HepG2 (cell line): ENCODE results near the gene STK32C. TPM values are rescaled to one million over a fixed set of nuclear protein-coding genes. Genes with fewer than 3 reads are reported as not detected.

ENCODE experiments used
- ATAC-seq: fragments of 200-7000 bp; cut with Tn5 transposase; 3 replicates; pipeline ENCODE4 v1.9.1; 2020; ENCODE audit warnings: mild to moderate bottlenecking, moderate library complexity
- BruUV-seq: library from RNA; stranded (reverse); fragments of 400-500 nt; replicated peaks from 2 replicates; lab custom pipeline; 2021; lab: Mats Ljungman, UMichigan
- CTCF ChIA-PET: fragments of 300-600 bp; formaldehyde crosslinking; extraction: SDS; loops from one replicate; lab custom pipeline; 2021; ENCODE audit warnings: low total read pairs, inconsistent platforms, low intra/inter-chr PET ratio; lab: Yijun Ruan, JAX
- POLR2A ChIA-PET: fragments of 350-600 bp; sonication (Branson Sonifier 250); formaldehyde crosslinking; loops from one replicate; lab custom pipeline; 2020; ENCODE audit warnings: antibody characterized with exemption, inconsistent platforms; lab: Yijun Ruan, JAX
- DNase-seq: peaks from one replicate; pipeline ENCODE4 v3.0.0-alpha.2; 2015; ENCODE audit warnings: low spot score
- FAIRE-seq: peaks from 3 replicates; lab custom pipeline; 2011; peaks lifted over from hg19 to GRCh38; lab: Jason Lieb, UNC
- H2AFZ ChIP-seq: one replicate; pipeline ENCODE4 v1.6.1; 2011; ENCODE audit warnings: low read length, inconsistent platforms
- H3K27ac ChIP-seq: fragments of 300-600 bp; 3 replicates; pipeline ENCODE4 v1.8.0; 2011; ENCODE audit warnings: mixed run types, mild to moderate bottlenecking, mixed read lengths, low read length, inconsistent platforms; ENCODE audit not compliant: insufficient read depth; ENCODE audit errors: extremely low read length
- H3K27me3 ChIP-seq, 2 experiments: fragments of 200-600 bp in 1 of 2; 2 replicates in 1 of 2; 3 replicates in 1 of 2; pipeline versions ENCODE4 v1.6.0 to v1.8.0; 2011; ENCODE audit warnings: low read length in 2 of 2, mild to moderate bottlenecking in 2 of 2, moderate library complexity in 2 of 2, inconsistent platforms in 1 of 2; ENCODE audit not compliant: insufficient read depth in 2 of 2, control insufficient read depth in 1 of 2
- H3K36me3 ChIP-seq, 2 experiments: fragments of 200-600 bp in 1 of 2; replicated peaks in 1 of 2; 2 replicates in 1 of 2; 3 replicates in 1 of 2; pipeline versions ENCODE4 v1.5.1 to v1.8.0; 2011; ENCODE audit warnings: low read length in 2 of 2, inconsistent platforms in 1 of 2; ENCODE audit not compliant: insufficient read depth in 2 of 2, control insufficient read depth in 1 of 2
- H3K4me1 ChIP-seq: 2 replicates; pipeline ENCODE4 v1.5.1; 2012; ENCODE audit warnings: low read length, inconsistent platforms; ENCODE audit not compliant: insufficient read depth
- H3K4me2 ChIP-seq: 2 replicates; pipeline ENCODE4 v1.6.0; 2011; ENCODE audit warnings: low read depth, low read length, inconsistent platforms
- H3K4me3 ChIP-seq, 3 experiments: fragments of 200-600 bp in 1 of 3; sonication (generic), shearing (Covaris generic) in 1 of 3; replicated peaks in 1 of 3; 2 replicates each; pipeline ENCODE4 v1.5.1; 2011 to 2016; ENCODE audit warnings: low read length in 3 of 3, inconsistent platforms in 2 of 3, low read depth in 2 of 3, mild to moderate bottlenecking in 2 of 3, control low read depth in 1 of 3, mixed read lengths in 1 of 3; ENCODE audit not compliant: insufficient read depth in 1 of 3
- H3K79me2 ChIP-seq: one replicate; pipeline ENCODE4 v1.6.1; 2011; ENCODE audit warnings: low read length, inconsistent platforms; ENCODE audit not compliant: insufficient read depth
- H3K9ac ChIP-seq: 2 replicates; pipeline ENCODE4 v1.6.0; 2011; ENCODE audit warnings: mild to moderate bottlenecking, low read depth, low read length, inconsistent platforms; ENCODE audit not compliant: insufficient read depth
- H3K9me3 ChIP-seq: 2 replicates; pipeline ENCODE4 v1.5.1; 2012; ENCODE audit warnings: mild to moderate bottlenecking, low read length
- H4K20me1 ChIP-seq: 2 replicates; pipeline ENCODE4 v1.6.0; 2011; ENCODE audit warnings: inconsistent platforms, mild to moderate bottlenecking, low read length, moderate library complexity; ENCODE audit not compliant: insufficient read depth
- GPN1 ChIP-seq: sonication (generic); formaldehyde crosslinking; IDR thresholded peaks from 2 replicates; pipeline ENCODE4 v1.5.1; 2020; ENCODE audit warnings: missing genetic modification reagents, borderline replicate concordance
- HDAC2 ChIP-seq: sonication (generic); formaldehyde crosslinking; IDR thresholded peaks from 2 replicates; pipeline ENCODE4 v1.4.0; 2020; ENCODE audit warnings: missing genetic modification reagents
- HNF4A ChIP-seq: sonication (generic); formaldehyde crosslinking; IDR thresholded peaks from 2 replicates; pipeline ENCODE4 v1.4.0; 2020; ENCODE audit warnings: missing genetic modification reagents
- KDM3A ChIP-seq: IDR thresholded peaks from 2 replicates; pipeline ENCODE4 v1.6.1; 2018; ENCODE audit warnings: low read depth, missing compliant biosample characterization
- MED13 ChIP-seq: sonication (generic); formaldehyde crosslinking; IDR thresholded peaks from 2 replicates; pipeline ENCODE4 v1.5.0; 2020; ENCODE audit warnings: missing genetic modification reagents
- MEIS1 ChIP-seq: sonication (generic); formaldehyde crosslinking; IDR thresholded peaks from 2 replicates; pipeline ENCODE4 v1.9.0; 2021; ENCODE audit warnings: mild to moderate bottlenecking, missing genetic modification reagents, moderate library complexity, borderline replicate concordance
- RFXANK ChIP-seq: IDR thresholded peaks from 2 replicates; pipeline ENCODE4 v1.6.1; 2016
- RFXAP ChIP-seq: sonication (generic); formaldehyde crosslinking; IDR thresholded peaks from 2 replicates; pipeline ENCODE4 v1.4.0; 2020; ENCODE audit warnings: missing genetic modification reagents, borderline replicate concordance
- SIN3B ChIP-seq: fragments of 150-350 bp; IDR thresholded peaks from 2 replicates; pipeline ENCODE4 v1.6.1; 2014; ENCODE audit warnings: low read length
- TCF12 ChIP-seq, 2 experiments: fragments of 450-650 bp in 1 of 2; sonication (generic) in 1 of 2; formaldehyde crosslinking in 1 of 2; IDR thresholded peaks; 2 replicates each; pipeline versions ENCODE4 v1.6.1 to v1.8.0; 2017 to 2022; ENCODE audit warnings: antibody characterized with exemption in 1 of 2, mild to moderate bottlenecking in 1 of 2, missing genetic modification reagents in 1 of 2, moderate library complexity in 1 of 2
- ZFP36L1 ChIP-seq: sonication (generic); formaldehyde crosslinking; IDR thresholded peaks from 2 replicates; pipeline ENCODE4 v1.8.0; 2022; ENCODE audit warnings: mild to moderate bottlenecking, missing genetic modification reagents, moderate library complexity
- ZNF12 ChIP-seq: sonication (generic); formaldehyde crosslinking; IDR thresholded peaks from 2 replicates; pipeline ENCODE4 v1.5.0; 2020; ENCODE audit warnings: missing genetic modification reagents
- ZNF225 ChIP-seq: sonication (generic); formaldehyde crosslinking; IDR thresholded peaks from 2 replicates; pipeline ENCODE4 v1.4.0; 2020; ENCODE audit warnings: mild to moderate bottlenecking, missing genetic modification reagents
- ZNF274 ChIP-seq: sonication (generic); formaldehyde crosslinking; IDR thresholded peaks from 2 replicates; pipeline ENCODE4 v1.5.1; 2020; ENCODE audit warnings: mild to moderate bottlenecking, missing genetic modification reagents
- ZNF468 ChIP-seq: sonication (generic); formaldehyde crosslinking; IDR thresholded peaks from 2 replicates; pipeline ENCODE4 v1.8.0; 2022; ENCODE audit warnings: mild to moderate bottlenecking, moderate library complexity, missing genetic modification reagents
- ZNF496 ChIP-seq: sonication (generic); formaldehyde crosslinking; IDR thresholded peaks from 2 replicates; pipeline ENCODE4 v1.8.1; 2023; ENCODE audit warnings: mild to moderate bottlenecking, moderate library complexity, missing genetic modification reagents; ENCODE audit not compliant: insufficient replicate concordance
- ZNF510 ChIP-seq: sonication (generic); formaldehyde crosslinking; IDR thresholded peaks from 2 replicates; pipeline ENCODE4 v1.4.0; 2020; ENCODE audit warnings: low read depth, mild to moderate bottlenecking, missing genetic modification reagents
- ZSCAN31 ChIP-seq: sonication (generic); formaldehyde crosslinking; IDR thresholded peaks from 2 replicates; pipeline ENCODE4 v1.5.0; 2020; ENCODE audit warnings: low read depth, mild to moderate bottlenecking, missing genetic modification reagents
- WGBS: methylation state at CpG from one replicate; pipeline ENCODE4 v1.1.6; 2017; ENCODE audit warnings: low lambda C conversion rate; 5-methylcytosine and 5-hydroxymethylcytosine counted together
- in situ Hi-C: cut with HindIII; loops from 2 replicates; pipeline ENCODE4 v1.10.0; 2017; ENCODE audit warnings: low pct_unique_long_range_greater_than_20kb; ENCODE audit not compliant: extremely low pct_ligation_motif_present
- intact Hi-C: fragments of 100-400 bp; cut with micrococcal nuclease; formaldehyde crosslinking; loops from one replicate; pipeline ENCODE4 v1.10.0; 2022; ENCODE audit not compliant: unreplicated experiment
- polyA plus RNA-seq, 8 experiments: library from polyadenylated mRNA; depleted of rRNA in 3 of 8; stranded (reverse) in 7 of 8; unstranded in 1 of 8; fragments of >200 nt; fragmentation: Illumina TruSeq in 4 of 8; extraction: Trizol in 4 of 8; gene quantifications; 2 replicates each; pipeline versions ENCODE4 v1.2.1 to v1.2.3, GENCODE V29; 2011 to 2016; ENCODE audit warnings: low read depth in 4 of 8, missing spikeins in 1 of 8, mixed read lengths in 1 of 8; ENCODE audit not compliant: insufficient read depth in 1 of 8
- total RNA-seq, 5 experiments: library from RNA; depleted of rRNA; stranded (reverse); fragments of >200 nt; fragmentation: Illumina TruSeq; extraction: Trizol; gene quantifications; 2 replicates each; pipeline ENCODE4 v1.2.3, GENCODE V29; 2016; ENCODE audit warnings: low read depth in 1 of 5
- TF ChIP-seq, protein P1 (sequence below): sonication (generic); formaldehyde crosslinking; IDR thresholded peaks from 2 replicates; pipeline ENCODE4 v1.5.0; 2020; ENCODE audit warnings: missing genetic modification reagents
- TF ChIP-seq, protein P2 (sequence below): sonication (generic); formaldehyde crosslinking; IDR thresholded peaks from 2 replicates; pipeline ENCODE4 v1.4.0; 2020; ENCODE audit warnings: mild to moderate bottlenecking, missing genetic modification reagents

The STK32C gene
- total and polyA plus RNA-seq, 2 of the 13 experiments (the other 11 are each of a cell fraction or from before 2014, with no cell fraction given) = 10.9 to 19.4 TPM

DNA sequence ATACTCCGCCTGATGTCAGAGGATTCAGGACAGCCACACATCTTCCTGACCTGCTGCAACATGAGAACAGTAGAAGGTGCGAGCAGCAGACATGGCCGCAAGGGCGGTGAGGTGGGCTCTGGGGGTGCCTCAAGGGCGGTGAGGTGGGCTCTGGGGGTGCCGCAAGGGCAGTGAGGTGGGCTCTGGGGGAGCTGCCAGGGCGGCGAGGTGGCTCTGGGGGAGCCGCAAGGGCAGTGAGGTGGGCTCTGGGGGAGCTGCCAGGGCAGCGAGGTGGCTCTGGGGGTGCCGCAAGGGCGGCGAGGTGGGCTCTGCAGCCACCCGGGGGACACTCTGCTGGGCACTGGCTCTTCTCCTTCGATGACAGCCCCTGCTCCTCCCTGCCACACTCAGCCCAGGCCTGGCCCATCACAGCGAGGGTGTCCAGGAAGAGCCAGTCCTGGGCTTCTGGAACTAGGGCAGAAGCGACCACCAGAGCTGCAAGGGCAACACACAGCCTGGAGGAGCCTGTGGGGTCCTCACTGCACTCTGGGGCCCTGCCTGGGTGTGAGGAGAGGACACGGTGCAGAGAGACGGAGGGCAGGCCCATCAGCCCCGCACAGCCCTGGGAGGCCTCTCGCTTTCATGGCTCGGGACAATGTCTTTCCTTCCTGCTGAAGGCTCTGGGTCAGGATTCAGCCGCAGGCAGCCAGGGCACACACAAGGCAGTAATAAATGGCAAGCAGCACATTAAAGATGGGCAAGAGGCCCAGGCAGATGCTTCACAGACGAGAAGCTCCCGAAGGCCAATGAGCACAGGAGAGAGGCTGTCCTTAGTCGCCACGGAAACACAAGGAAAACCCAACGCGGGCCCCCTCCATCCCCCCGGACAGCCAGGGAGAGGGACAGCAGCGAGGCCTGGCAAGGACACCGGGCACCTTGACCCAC is 42.5 kb downstream of the STK32C start:
- intact Hi-C loops = no loop called here
- Histone ChIP-seq H3K4me2 (no peak overlapping the region; the same call in 1 of the 2 replicates), H3K79me2 (no peaks in the 10 kb centered on the region), H3K4me1 (peaks cover 12% of the 10 kb centered on the region; the same call in 1 of the 2 replicates), H3K4me3 (no peak overlapping the region; a peak in 1 of 6 replicates), H3K27me3 (no peaks in the 10 kb centered on the region; a peak in 1 of 5 replicates), H2AFZ (no peak overlapping the region), H3K36me3 (no peaks in the 10 kb centered on the region), H3K9ac (no peak overlapping the region), H3K27ac (no peak overlapping the region), H3K9me3 (no peaks in the 10 kb centered on the region), H4K20me1 (no peaks in the 10 kb centered on the region; the same call in 1 of the 2 replicates)
- no peak for FAIRE-seq
- 57% methylated on average over 25 of the region's 32 CpGs for WGBS
- CTCF ChIA-PET = no interaction called here
- TF ChIP-seq HDAC2 (no peak), TCF12 (IDR thresholded peaks at IDR 0.05) (no peak), TCF12 (CRISPR knock-in tag; IDR thresholded peaks at IDR 0.05) (no peak), ZNF510 (CRISPR knock-in tag) (no peak), ZFP36L1 (CRISPR knock-in tag) (no peak), ZNF274 (no peak), SIN3B (no peak), MEIS1 (CRISPR knock-in tag) (no peak), ZNF496 (no peak), HNF4A (CRISPR knock-in tag) (no peak), KDM3A (CRISPR knock-in tag) (no peak), RFXANK (CRISPR knock-in tag) (no peak), GPN1 (no peak), ZNF468 (CRISPR knock-in tag) (no peak), ZNF12 (CRISPR knock-in tag) (no peak), ZNF225 (CRISPR knock-in tag) (no peak), ZSCAN31 (CRISPR knock-in tag) (no peak), MED13 (CRISPR knock-in tag) (no peak), RFXAP (CRISPR knock-in tag) (no peak)
- TF ChIP-seq, protein P1, sequence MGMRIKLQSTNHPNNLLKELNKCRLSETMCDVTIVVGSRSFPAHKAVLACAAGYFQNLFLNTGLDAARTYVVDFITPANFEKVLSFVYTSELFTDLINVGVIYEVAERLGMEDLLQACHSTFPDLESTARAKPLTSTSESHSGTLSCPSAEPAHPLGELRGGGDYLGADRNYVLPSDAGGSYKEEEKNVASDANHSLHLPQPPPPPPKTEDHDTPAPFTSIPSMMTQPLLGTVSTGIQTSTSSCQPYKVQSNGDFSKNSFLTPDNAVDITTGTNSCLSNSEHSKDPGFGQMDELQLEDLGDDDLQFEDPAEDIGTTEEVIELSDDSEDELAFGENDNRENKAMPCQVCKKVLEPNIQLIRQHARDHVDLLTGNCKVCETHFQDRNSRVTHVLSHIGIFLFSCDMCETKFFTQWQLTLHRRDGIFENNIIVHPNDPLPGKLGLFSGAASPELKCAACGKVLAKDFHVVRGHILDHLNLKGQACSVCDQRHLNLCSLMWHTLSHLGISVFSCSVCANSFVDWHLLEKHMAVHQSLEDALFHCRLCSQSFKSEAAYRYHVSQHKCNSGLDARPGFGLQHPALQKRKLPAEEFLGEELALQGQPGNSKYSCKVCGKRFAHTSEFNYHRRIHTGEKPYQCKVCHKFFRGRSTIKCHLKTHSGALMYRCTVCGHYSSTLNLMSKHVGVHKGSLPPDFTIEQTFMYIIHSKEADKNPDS (CRISPR knock-in tag) = no peak
- TF ChIP-seq, protein P2, sequence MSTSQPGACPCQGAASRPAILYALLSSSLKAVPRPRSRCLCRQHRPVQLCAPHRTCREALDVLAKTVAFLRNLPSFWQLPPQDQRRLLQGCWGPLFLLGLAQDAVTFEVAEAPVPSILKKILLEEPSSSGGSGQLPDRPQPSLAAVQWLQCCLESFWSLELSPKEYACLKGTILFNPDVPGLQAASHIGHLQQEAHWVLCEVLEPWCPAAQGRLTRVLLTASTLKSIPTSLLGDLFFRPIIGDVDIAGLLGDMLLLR (CRISPR knock-in tag) = no peak
- in situ Hi-C loops = no loop called here
- ATAC-seq = peak; percentile 52
- POLR2A ChIA-PET = no interaction called here
- DNase-seq = no peak
- BruUV-seq = no TSS peak
